Naive thymus-derived CD4-positive, alpha-beta T cell (primary cell): ENCODE results near the gene TMEM243. TPM values are rescaled to one million over a fixed set of nuclear protein-coding genes. Genes with fewer than 3 reads are reported as not detected.

Source experiments
- ATAC-seq: fragments of 150-1000 bp; cut with Tn5 transposase; 2 replicates; pipeline ENCODE4 v1.10.0; 2021; ENCODE audit warnings: mild to moderate bottlenecking, moderate library complexity
- CTCF ChIA-PET: fragments of 350-600 bp; sonication (Branson Sonifier 250); formaldehyde crosslinking; loops from one replicate; lab custom pipeline; 2021; ENCODE audit warnings: antibody characterized with exemption; lab: Charles Lee
- POLR2A ChIA-PET: fragments of 350-600 bp; sonication (Branson Sonifier 250); formaldehyde crosslinking; loops from one replicate; lab custom pipeline; 2021; ENCODE audit warnings: antibody characterized with exemption, inconsistent platforms; lab: Charles Lee
- DNase-seq, 9 donors: peaks; one replicate each; pipeline versions ENCODE4 v3.0.0 to v3.0.0-alpha.2; 2020 to 2022; ENCODE audit warnings: mixed read lengths in 1 of 9
- H3K27ac ChIP-seq: one replicate; pipeline ENCODE4 v1.7.0; 2013; ENCODE audit warnings: mild to moderate bottlenecking, low read depth, low read length, moderate library complexity
- H3K27me3 ChIP-seq, 2 donors: one replicate each; pipeline ENCODE4 v1.7.0; 2013; ENCODE audit warnings: low read length in 2 of 2, mild to moderate bottlenecking in 2 of 2, moderate library complexity in 2 of 2; ENCODE audit not compliant: control insufficient read depth in 2 of 2, insufficient read depth in 2 of 2
- H3K36me3 ChIP-seq, 3 experiments: 1 replicate in 2 of 3; 2 replicates in 1 of 3; pipeline ENCODE4 v1.7.0; 2013; ENCODE audit warnings: low read length in 3 of 3, mild to moderate bottlenecking in 3 of 3, moderate library complexity in 1 of 3; ENCODE audit not compliant: insufficient read depth in 3 of 3, control insufficient read depth in 2 of 3
- H3K4me1 ChIP-seq, 2 donors: one replicate each; pipeline ENCODE4 v1.7.0; 2013; ENCODE audit warnings: low read length in 2 of 2, mild to moderate bottlenecking in 2 of 2, moderate library complexity in 1 of 2; ENCODE audit not compliant: control insufficient read depth in 2 of 2, insufficient read depth in 2 of 2
- H3K4me3 ChIP-seq: 2 replicates; pipeline ENCODE4 v1.7.0; 2013; ENCODE audit warnings: mild to moderate bottlenecking, low read length
- H3K9me3 ChIP-seq, 3 experiments: 1 replicate in 2 of 3; 2 replicates in 1 of 3; pipeline ENCODE4 v1.7.0; 2013; ENCODE audit warnings: low read length in 3 of 3; ENCODE audit not compliant: control insufficient read depth in 2 of 3
- H3K27ac Mint-ChIP-seq, 9 donors: one replicate each; pipeline ENCODE4 v1.8.0; 2020 to 2022; ENCODE audit warnings: mixed read lengths in 9 of 9, mild to moderate bottlenecking in 8 of 9, moderate library complexity in 5 of 9, inconsistent platforms in 2 of 9
- H3K27me3 Mint-ChIP-seq, 5 donors: one replicate each; pipeline ENCODE4 v1.8.0; 2021 to 2022; ENCODE audit warnings: mixed read lengths in 5 of 5, mild to moderate bottlenecking in 1 of 5
- H3K36me3 Mint-ChIP-seq, 5 donors: one replicate each; pipeline ENCODE4 v1.8.0; 2020 to 2022; ENCODE audit warnings: mixed read lengths in 5 of 5, mild to moderate bottlenecking in 3 of 5, inconsistent platforms in 1 of 5
- H3K4me1 Mint-ChIP-seq, 7 donors: one replicate each; pipeline ENCODE4 v1.8.0; 2020 to 2022; ENCODE audit warnings: mixed read lengths in 7 of 7, mild to moderate bottlenecking in 3 of 7, inconsistent platforms in 1 of 7
- H3K4me3 Mint-ChIP-seq, 10 donors: one replicate each; pipeline ENCODE4 v1.8.0; 2020 to 2022; ENCODE audit warnings: mild to moderate bottlenecking in 10 of 10, mixed read lengths in 10 of 10, moderate library complexity in 6 of 10, inconsistent platforms in 2 of 10
- H3K9me3 Mint-ChIP-seq, 11 donors: one replicate each; pipeline ENCODE4 v1.8.0; 2020 to 2022; ENCODE audit warnings: mixed read lengths in 11 of 11, mild to moderate bottlenecking in 4 of 11, inconsistent platforms in 1 of 11, moderate library complexity in 1 of 11
- intact Hi-C, 2 donors: fragments of 100-400 bp; cut with micrococcal nuclease; formaldehyde crosslinking; loops; one replicate each; pipeline ENCODE4 v1.15.1; 2023
- polyA plus RNA-seq, 2 donors: library from polyadenylated mRNA; unstranded; fragments of 300-500 nt; fragmentation: Illumina TruSeq; gene quantifications; one replicate each; pipeline ENCODE4 v1.2.3, GENCODE V29; 2021
- total RNA-seq, 6 experiments: library from RNA in 5 of 6; stranded (reverse) in 5 of 6; gene quantifications; 1 replicate in 5 of 6; 2 replicates in 1 of 6; pipeline ENCODE4 v1.2.3 and lab custom pipeline; 2021 to 2026

TMEM243 gene
- total and polyA plus RNA-seq, 7 experiments from 2014 or later = 50.0 to 153 (median 119) TPM

DNA sequence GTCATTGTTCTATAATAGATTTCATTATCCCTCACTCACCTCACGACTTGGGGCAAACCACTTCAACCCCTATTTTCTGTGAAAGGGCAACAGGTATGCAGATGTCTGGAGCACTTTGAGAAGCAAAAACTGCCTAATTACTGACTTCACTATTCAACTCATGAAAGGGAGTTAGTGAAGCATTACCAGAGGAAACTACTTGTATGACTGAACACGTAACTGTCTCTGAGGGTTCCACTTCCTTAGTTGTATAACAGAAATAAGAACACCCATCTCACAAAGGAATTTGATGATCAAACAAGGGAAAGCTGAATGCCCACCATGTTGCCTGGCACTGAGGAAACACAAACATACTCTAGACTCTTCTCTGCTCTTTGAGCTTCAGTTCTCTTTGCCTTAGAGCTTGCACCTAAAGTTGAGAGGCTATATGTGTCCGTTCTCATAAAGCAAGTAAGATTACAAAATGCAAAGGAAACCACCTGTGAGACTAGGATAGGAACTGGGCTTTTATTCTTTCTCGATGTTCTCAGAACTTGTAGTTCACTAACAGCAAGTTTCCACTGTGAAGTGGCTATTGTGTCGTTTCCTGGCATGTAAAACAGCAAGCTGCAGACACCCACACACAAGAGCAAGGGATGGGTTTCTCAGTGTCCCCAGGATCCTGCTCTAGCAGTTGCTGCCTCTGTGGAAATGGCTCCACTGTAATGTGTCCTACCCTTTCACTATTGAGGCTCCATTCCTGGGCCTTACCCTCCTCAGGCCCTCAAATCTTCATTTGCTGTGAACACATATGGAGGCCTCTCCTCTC lies 2.6 kb downstream of the TMEM243 start:
- Histone ChIP-seq H3K4me3 (peak overlapping the region; percentile 90), H3K36me3 (peaks cover 0 to 13% (median 0%) of the 10 kb centered on the region in 3 experiments), H3K27me3 (no peaks in the 10 kb centered on the region), H3K4me1 (peaks cover 47 to 68% of the 10 kb centered on the region in 2 donors), H3K27ac (peak overlapping the region; percentile 96), H3K9me3 (no peaks in the 10 kb centered on the region)
- intact Hi-C loops = loop anchor here (2.0 to 10.0 kb wide), 5 partner anchors 18 to 1000 kb away; partner anchors contain the start of gene RUNDC3B (in 1 of the 2)
- Mint-ChIP-seq H3K36me3 (peaks cover 3 to 24% (median 7%) of the 10 kb centered on the region in 5 donors), H3K27me3 (peaks cover 0 to 12% (median 0%) of the 10 kb centered on the region in 5 donors), H3K27ac (peak overlapping the region; percentile 94 to 100 (median 99)), H3K9me3 (peaks cover 0 to 3% (median 0%) of the 10 kb centered on the region in 11 donors), H3K4me1 (peaks cover 38 to 70% (median 59%) of the 10 kb centered on the region in 7 donors), H3K4me3 (peak overlapping the region; percentile 96 to 100 (median 99))
- ChIA-PET POLR2A (interaction anchor here (0.7 to 9.3 kb wide), 9 partner anchors 9 to 128 kb away, joined by 3 to 188 read pairs (median 5); partner anchors contain the start of genes CROT and DMTF1), CTCF (interaction anchor here (0.6 to 0.7 kb wide), 3 partner anchors 61 to 261 kb away, joined by 3 read pairs; partner anchors contain the start of gene DMTF1)
- DNase-seq = peak in 8 of 9 donors; percentile 57 to 86 (median 82)
- ATAC-seq = peak; percentile 61

DNA sequence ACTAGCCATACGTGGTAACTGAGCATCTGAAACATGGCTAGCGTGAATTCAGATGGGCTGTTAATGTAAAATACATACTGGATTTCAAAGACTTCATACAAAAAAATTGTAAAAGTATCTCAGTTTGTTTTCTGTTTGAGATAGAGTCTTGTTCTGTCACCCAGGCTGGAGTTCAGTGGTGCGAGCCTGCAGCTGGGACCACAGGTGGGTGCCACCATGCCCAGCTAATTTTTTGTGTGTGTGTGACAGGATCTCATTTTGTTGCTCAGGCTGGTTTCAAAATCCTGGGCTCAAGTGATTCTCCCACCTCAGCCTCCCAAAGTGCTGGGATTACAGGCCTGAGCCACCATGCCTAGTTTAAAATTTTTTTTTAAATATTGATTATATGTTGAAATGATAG lies 4.5 kb downstream of the TMEM243 start:
- peaks cover 65 to 75% of the 10 kb centered on the region in 2 donors for H3K4me1 ChIP-seq
- H3K9me3 ChIP-seq = no peaks in the 10 kb centered on the region
- Mint-ChIP-seq H3K27me3 (no peaks in the 10 kb centered on the region), H3K36me3 (peaks cover 3 to 28% (median 7%) of the 10 kb centered on the region in 5 donors), H3K4me1 (peaks cover 34 to 78% (median 68%) of the 10 kb centered on the region in 7 donors), H3K9me3 (peaks cover 0 to 3% (median 0%) of the 10 kb centered on the region in 11 donors), H3K4me3 (peak overlapping the region in 6 of 10 donors; percentile 25 to 97 (median 89)), H3K27ac (peak overlapping the region in 8 of 9 donors; percentile 51 to 98 (median 94))
- no peaks in the 10 kb centered on the region for H3K27me3 ChIP-seq
- ChIA-PET CTCF (interaction anchor here (0.8 kb wide), 1 partner anchor 12 kb away, joined by 3 read pairs; no protein-coding TSS in a partner anchor), POLR2A (interaction anchor here (1.2 to 9.3 kb wide), 2 partner anchors 16 to 61 kb away, joined by 5 to 188 read pairs; partner anchors contain the start of gene DMTF1)
- DNase-seq (no peak), ATAC-seq (no peak)
- H3K36me3 ChIP-seq = peaks cover 0 to 18% (median 0%) of the 10 kb centered on the region in 3 experiments
- intact Hi-C loops = loop anchor here (5.0 to 10.0 kb wide), 4 partner anchors 33 to 1002 kb away; partner anchors contain the start of gene RUNDC3B (in 1 of the 2)
- H3K4me3 ChIP-seq = no peak overlapping the region
- peak overlapping the region; percentile 96 for H3K27ac ChIP-seq

DNA sequence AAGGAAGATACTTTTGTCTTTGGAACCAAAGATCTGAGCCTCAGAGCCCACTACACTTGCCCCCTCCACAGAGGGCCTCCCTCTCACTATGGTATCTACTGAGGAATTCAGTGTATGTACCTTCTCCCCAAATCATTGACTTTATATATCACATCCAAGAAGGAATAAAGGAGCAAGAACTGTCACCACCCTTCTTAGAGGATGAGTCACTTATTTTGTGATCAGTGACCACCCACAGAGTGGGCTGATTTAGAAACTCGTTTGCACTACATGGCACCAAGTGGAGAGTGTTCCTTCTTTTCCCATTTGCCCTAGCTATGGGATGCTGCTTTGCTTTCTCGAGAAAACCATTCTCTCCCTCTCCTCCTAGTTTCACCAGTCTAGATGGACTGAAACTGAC lies 5.7 kb downstream of the TMEM243 start:
- H3K4me3 ChIP-seq = peak overlapping the region; percentile 13
- H3K27ac ChIP-seq = peak overlapping the region; percentile 96
- H3K27me3 ChIP-seq = no peaks in the 10 kb centered on the region
- H3K4me1 Mint-ChIP-seq = peaks cover 42 to 90% (median 81%) of the 10 kb centered on the region in 7 donors
- CTCF ChIA-PET = interaction anchor here (0.6 to 1.7 kb wide), 5 partner anchors 13 to 673 kb away, joined by 3 to 6 read pairs (median 3); no protein-coding TSS in a partner anchor
- no peaks in the 10 kb centered on the region for H3K9me3 ChIP-seq
- DNase-seq = no peak
- no peak for ATAC-seq
- H3K4me3 Mint-ChIP-seq = peak overlapping the region; percentile 73 to 96 (median 87)
- intact Hi-C loops = loop anchor here (1.0 to 10.0 kb wide), 2 partner anchors 13 to 411 kb away; partner anchors contain the start of gene RUNDC3B (in 1 of the 2)
- POLR2A ChIA-PET = interaction anchor here (0.7 to 4.0 kb wide), 9 partner anchors 9 to 61 kb away, joined by 3 to 25 read pairs (median 16); partner anchors contain the start of gene DMTF1
- no peaks in the 10 kb centered on the region for H3K27me3 Mint-ChIP-seq
- H3K27ac Mint-ChIP-seq = peak overlapping the region; percentile 76 to 98 (median 95)
- H3K36me3 ChIP-seq = peaks cover 0 to 8% (median 0%) of the 10 kb centered on the region in 3 experiments
- peaks cover 0 to 6% (median 0%) of the 10 kb centered on the region in 11 donors for H3K9me3 Mint-ChIP-seq
- H3K4me1 ChIP-seq = peaks cover 73 to 77% of the 10 kb centered on the region in 2 donors
- H3K36me3 Mint-ChIP-seq = peaks cover 0 to 35% (median 16%) of the 10 kb centered on the region in 5 donors

DNA sequence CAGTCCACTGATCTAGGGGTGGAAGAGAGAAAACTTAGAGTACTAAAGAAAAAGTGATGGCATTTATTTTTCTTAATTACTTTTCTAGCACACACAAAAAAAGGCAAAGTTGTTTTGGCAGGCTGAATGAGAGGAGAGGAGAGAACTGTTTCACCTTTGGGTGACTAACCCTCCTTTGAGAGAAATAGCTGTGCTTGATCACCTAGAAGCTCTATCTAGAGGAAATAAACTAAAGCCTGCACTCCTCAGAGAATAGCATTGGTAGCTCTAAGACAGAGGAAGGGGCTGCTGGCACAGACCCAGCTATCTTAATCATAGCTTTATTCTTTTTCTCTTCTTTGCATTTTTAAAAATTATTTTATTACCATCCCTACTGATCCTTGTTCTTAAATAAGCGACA lies 6.3 kb downstream of the TMEM243 start:
- intact Hi-C loops = loop anchor here (1.0 to 10.0 kb wide), 2 partner anchors 12 to 412 kb away; partner anchors contain the start of gene RUNDC3B (in 1 of the 2)
- ChIA-PET POLR2A (interaction anchor here (0.8 to 4.0 kb wide), 12 partner anchors 9 to 64 kb away, joined by 3 to 25 read pairs (median 9); partner anchors contain the start of gene DMTF1), CTCF (interaction anchor here (0.6 to 1.9 kb wide), 6 partner anchors 12 to 673 kb away, joined by 3 to 6 read pairs (median 4); no protein-coding TSS in a partner anchor)
- H3K27me3 ChIP-seq = no peaks in the 10 kb centered on the region
- peaks cover 0 to 8% (median 0%) of the 10 kb centered on the region in 11 donors for H3K9me3 Mint-ChIP-seq
- peak overlapping the region; percentile 30 for H3K4me3 ChIP-seq
- peaks cover 76 to 78% of the 10 kb centered on the region in 2 donors for H3K4me1 ChIP-seq
- H3K4me3 Mint-ChIP-seq = peak overlapping the region; percentile 80 to 96 (median 87)
- peak overlapping the region; percentile 91 to 98 (median 95) for H3K27ac Mint-ChIP-seq
- peaks cover 43 to 95% (median 84%) of the 10 kb centered on the region in 7 donors for H3K4me1 Mint-ChIP-seq
- ATAC-seq (no peak), DNase-seq (no peak)
- H3K27me3 Mint-ChIP-seq = no peaks in the 10 kb centered on the region
- H3K9me3 ChIP-seq = no peaks in the 10 kb centered on the region
- peak overlapping the region; percentile 96 for H3K27ac ChIP-seq
- H3K36me3 ChIP-seq = peaks cover 0 to 8% (median 0%) of the 10 kb centered on the region in 3 experiments
- H3K36me3 Mint-ChIP-seq = peaks cover 0 to 37% (median 19%) of the 10 kb centered on the region in 5 donors

DNA sequence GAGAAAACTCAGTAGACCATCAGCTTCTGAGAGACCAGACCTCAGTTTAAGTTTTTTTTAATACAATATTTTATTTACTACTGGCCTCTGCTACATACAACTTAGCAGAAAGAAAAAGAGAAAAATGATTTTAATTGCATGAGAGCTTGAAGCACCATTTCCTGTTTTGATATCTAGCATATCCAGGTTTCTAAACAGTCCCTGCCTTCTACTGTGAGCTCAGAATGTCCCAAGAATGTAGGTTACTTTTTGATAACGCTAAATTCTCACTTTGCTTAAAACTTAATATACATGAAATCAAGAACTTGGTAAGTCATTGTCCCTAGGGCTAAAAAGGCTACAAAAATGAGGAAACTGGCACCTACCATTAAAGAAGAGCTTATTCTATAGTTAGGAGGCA lies 7.0 kb downstream of the TMEM243 start:
- no peaks in the 10 kb centered on the region for H3K27me3 ChIP-seq
- DNase-seq = peak in 1 of 9 donors; percentile 18
- Mint-ChIP-seq H3K27ac (peak overlapping the region; percentile 91 to 98 (median 95)), H3K4me3 (peak overlapping the region; percentile 80 to 96 (median 87)), H3K36me3 (peaks cover 0 to 45% (median 26%) of the 10 kb centered on the region in 5 donors), H3K9me3 (peaks cover 0 to 10% (median 3%) of the 10 kb centered on the region in 11 donors), H3K4me1 (peaks cover 48 to 97% (median 89%) of the 10 kb centered on the region in 7 donors), H3K27me3 (no peaks in the 10 kb centered on the region)
- H3K36me3 ChIP-seq = peaks cover 0 to 8% (median 0%) of the 10 kb centered on the region in 3 experiments
- H3K4me3 ChIP-seq = peak overlapping the region; percentile 30
- POLR2A ChIA-PET = interaction anchor here (0.8 to 4.0 kb wide), 12 partner anchors 8 to 63 kb away, joined by 3 to 25 read pairs (median 12); partner anchors contain the start of genes DMTF1 and TMEM243
- peaks cover 71 to 76% of the 10 kb centered on the region in 2 donors for H3K4me1 ChIP-seq
- intact Hi-C loops = loop anchor here (1.0 to 10.0 kb wide), 2 partner anchors 8 to 412 kb away; partner anchors contain the start of gene RUNDC3B (in 1 of the 2)
- ATAC-seq = no peak
- no peaks in the 10 kb centered on the region for H3K9me3 ChIP-seq
- H3K27ac ChIP-seq = peak overlapping the region; percentile 96
- CTCF ChIA-PET = interaction anchor here (0.6 to 1.9 kb wide), 5 partner anchors 9 to 26 kb away, joined by 3 to 6 read pairs (median 3); no protein-coding TSS in a partner anchor
